Ectodermal cell (in vitro differentiated cells): ENCODE data around the gene MRPL20.
"Not testable (repeated sequence)": the region's sequence is repeated elsewhere in the genome, so short reads cannot be mapped to it uniquely, and the experiment has no call there.

Source experiments
- H3K27ac ChIP-seq: 2 replicates; pipeline ENCODE4 v1.7.0; 2013; ENCODE audit warnings: mild to moderate bottlenecking, low read depth, low read length; ENCODE audit not compliant: insufficient read depth, poor library complexity, severe bottlenecking
- H3K27me3 ChIP-seq: 2 replicates; pipeline ENCODE4 v1.7.0; 2013; ENCODE audit warnings: mild to moderate bottlenecking, low read length; ENCODE audit not compliant: insufficient read depth, control insufficient read depth, poor library complexity, severe bottlenecking
- H3K36me3 ChIP-seq: one replicate; pipeline ENCODE4 v1.7.0; 2013; ENCODE audit warnings: low read length; ENCODE audit not compliant: control insufficient read depth, insufficient read depth
- H3K4me1 ChIP-seq: one replicate; pipeline ENCODE4 v1.7.0; 2013; ENCODE audit warnings: low read length; ENCODE audit not compliant: control insufficient read depth, insufficient read depth
- H3K4me3 ChIP-seq: 2 replicates; pipeline ENCODE4 v1.7.0; 2013; ENCODE audit warnings: low read depth, low read length, control low read depth; ENCODE audit not compliant: insufficient read depth
- H3K9me3 ChIP-seq: 2 replicates; pipeline ENCODE4 v1.7.0; 2013; ENCODE audit warnings: mild to moderate bottlenecking, low read length, moderate library complexity; ENCODE audit not compliant: control insufficient read depth
- WGBS, 2 experiments: methylation state at CpG; one replicate each; pipeline ENCODE4 v1.1.7; 2013; ENCODE audit warnings: missing lambda C conversion rate in 2 of 2; 5-methylcytosine and 5-hydroxymethylcytosine counted together

Gene MRPL20

DNA sequence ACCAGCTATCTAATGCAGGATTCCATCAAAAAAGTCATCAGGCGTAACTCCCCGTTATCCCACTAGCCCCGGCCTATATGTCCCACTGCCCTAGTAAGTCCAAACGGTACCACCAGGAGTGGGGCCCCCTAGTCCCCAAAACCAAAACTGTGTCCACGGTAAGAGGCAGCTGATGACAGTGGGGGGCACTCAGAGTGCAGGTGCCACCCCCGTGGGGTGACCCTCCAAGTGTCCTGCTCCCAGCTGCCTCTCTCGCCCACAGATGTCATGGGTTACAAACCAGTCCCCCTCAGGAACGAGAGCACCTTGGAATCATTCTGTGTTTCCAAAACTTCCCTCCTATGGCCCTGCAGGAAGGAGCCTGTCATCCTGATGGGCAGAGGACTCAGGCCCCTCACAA is 21.2 kb downstream of the MRPL20 start:
- peaks cover 47% of the 10 kb centered on the region for H3K36me3 ChIP-seq
- H3K27me3 ChIP-seq = no peaks in the 10 kb centered on the region
- 93 to 98% methylated on average over 8 of the region's 8 CpGs for WGBS, 2 experiments
- no peak overlapping the region for H3K4me3 ChIP-seq
- no peak overlapping the region for H3K27ac ChIP-seq
- H3K4me1 ChIP-seq = no peaks in the 10 kb centered on the region
- H3K9me3 ChIP-seq = no peaks in the 10 kb centered on the region

DNA sequence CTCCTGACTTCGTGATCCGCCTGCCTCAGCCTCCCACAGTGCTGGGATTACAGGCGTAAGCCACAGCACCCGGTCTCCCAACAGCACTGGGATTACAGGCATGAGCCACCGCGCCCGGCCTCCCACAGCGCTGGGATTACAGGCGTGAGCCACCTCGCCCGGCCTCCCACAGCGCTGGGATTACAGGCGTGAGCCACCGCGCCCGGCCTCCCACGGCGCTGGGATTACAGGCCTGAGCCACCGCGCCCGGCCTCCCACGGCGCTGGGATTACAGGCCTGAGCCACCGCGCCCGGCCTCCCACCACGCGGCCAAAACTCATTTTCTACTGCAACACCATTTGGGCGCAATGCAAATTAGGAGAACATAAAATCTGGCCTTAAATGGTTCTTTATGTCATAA is 21.8 kb downstream of the MRPL20 start:
- WGBS, 2 experiments = 90 to 91% methylated on average over 29 of the region's 29 CpGs
- not testable (repeated sequence) for H3K27me3 ChIP-seq, H3K9me3 ChIP-seq, H3K4me3 ChIP-seq, H3K27ac ChIP-seq, H3K4me1 ChIP-seq
- peaks cover 41% of the 10 kb centered on the region for H3K36me3 ChIP-seq

DNA sequence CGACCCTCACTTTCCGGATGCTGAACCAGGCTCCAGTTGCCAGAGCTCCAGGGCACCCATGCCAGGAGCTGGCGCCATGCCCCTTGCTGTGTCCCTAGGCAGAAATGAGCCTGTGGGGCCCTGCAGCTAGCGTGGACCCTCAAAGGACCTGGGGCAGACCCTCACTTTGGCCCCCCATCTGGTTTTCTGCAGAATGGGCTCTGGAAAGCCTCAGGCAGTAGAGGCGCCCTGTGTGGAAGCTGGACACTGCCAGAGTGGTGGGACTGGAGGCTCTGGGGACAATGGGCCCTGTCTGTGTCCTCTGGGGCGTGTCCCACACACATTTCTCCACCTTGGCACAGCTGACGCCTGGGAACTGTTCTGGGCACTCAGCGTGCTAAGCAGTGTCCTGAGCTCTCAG is 25.8 kb downstream of the MRPL20 start:
- no peak overlapping the region for H3K4me3 ChIP-seq
- no peak overlapping the region for H3K27ac ChIP-seq
- H3K4me1 ChIP-seq = no peaks in the 10 kb centered on the region
- no peaks in the 10 kb centered on the region for H3K27me3 ChIP-seq
- H3K9me3 ChIP-seq = no peaks in the 10 kb centered on the region
- 83 to 84% methylated on average over 8 of the region's 8 CpGs for WGBS, 2 experiments
- H3K36me3 ChIP-seq = peaks cover 9% of the 10 kb centered on the region

DNA sequence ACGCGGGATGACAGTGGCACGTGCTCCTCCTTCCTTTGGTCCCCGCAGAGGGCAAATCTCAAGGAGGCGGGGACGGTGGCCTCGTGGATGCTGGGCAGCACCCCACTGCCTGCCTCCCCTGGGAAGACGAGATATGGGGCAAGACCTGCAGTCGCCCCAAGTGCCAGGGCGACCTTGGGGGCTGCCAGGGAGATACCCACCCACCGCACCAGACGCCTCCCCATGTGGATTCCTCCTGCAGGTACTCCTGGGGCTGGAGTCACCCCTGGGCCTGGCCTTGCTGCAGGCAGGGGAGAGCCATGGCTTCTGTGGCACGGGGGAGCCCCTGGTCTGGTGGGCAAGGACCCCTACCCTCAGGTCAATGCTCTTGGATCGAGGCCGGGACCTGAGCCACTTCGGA is 26.2 kb downstream of the MRPL20 start:
- Histone ChIP-seq H3K4me3 (no peak overlapping the region), H3K27ac (no peak overlapping the region), H3K27me3 (no peaks in the 10 kb centered on the region), H3K4me1 (no peaks in the 10 kb centered on the region), H3K36me3 (peaks cover 4% of the 10 kb centered on the region), H3K9me3 (no peaks in the 10 kb centered on the region)
- WGBS, 2 experiments = 94 to 95% methylated on average over 16 of the region's 16 CpGs

DNA sequence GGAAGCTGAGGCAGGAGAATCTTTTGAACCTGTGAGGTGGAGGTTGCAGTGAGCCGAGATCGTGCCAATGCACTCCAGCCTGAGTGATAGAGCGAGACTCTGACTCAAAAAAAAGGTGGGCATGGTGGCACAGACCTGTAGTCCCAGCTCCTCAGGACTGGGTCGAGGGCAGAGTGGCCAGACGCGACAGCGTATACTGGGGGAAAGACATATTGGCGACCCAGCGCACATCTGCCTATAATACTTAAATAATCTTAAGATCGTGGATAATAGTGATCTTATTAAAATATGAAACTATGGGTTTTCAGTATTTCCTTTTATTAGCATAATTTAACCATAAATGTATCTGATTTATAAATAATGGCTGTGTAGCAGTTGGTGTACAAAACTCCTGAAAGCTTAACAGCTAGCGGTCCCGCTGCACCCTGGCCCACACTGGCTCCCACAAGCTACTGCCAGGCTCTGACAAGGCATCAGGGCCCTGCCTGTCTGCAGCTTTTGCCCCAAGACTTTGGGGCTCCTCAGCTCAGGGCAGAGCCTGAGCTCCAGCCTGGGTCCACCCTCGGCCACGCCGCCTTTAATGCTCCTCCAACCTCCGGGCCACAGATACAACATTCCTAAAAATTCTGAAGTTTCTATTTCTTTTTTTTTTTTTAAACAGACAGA is 29.4 kb downstream of the MRPL20 start:
- Histone ChIP-seq H3K4me1 (peaks cover 5% of the 10 kb centered on the region), H3K36me3 (peaks cover 4% of the 10 kb centered on the region), H3K9me3 (no peaks in the 10 kb centered on the region), H3K4me3 (no peak overlapping the region), H3K27me3 (no peaks in the 10 kb centered on the region), H3K27ac (no peak overlapping the region)
- 94 to 96% methylated on average over 14 to 15 of the region's 16 CpGs for WGBS, 2 experiments

DNA sequence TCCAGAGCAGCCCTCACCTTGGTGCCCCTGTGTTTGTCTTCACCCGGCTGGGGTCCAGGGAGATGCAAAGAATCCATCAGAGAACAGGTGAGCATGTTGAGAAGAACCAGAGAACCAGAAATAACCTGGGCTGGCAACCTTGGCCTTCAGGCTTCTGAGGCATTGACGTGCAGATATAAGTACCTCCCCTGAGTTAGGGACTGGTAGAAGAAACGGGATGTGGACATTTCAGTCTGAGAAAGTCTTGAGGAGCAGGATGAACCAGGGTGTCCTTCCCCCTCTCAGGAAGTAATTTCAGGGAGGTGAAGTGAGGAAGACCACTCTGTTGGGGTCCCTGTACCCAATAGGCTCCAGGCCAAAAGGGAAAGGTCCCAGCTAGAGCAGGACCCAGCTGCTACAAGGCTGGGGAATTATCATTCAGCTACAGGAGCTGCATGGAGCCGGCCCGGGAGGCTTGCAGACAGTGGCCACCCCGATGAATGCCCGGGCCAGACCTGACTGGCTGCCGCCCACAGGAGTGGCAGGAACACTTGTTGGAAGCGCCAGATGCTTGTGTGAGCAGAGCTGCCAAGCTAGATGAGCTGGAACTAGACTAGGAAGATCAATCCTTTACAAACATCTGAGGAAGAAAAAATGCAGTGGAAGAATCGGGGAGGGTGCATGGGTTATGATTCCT is 30.4 kb downstream of the MRPL20 start:
- peaks cover 4% of the 10 kb centered on the region for H3K36me3 ChIP-seq
- H3K9me3 ChIP-seq = no peaks in the 10 kb centered on the region
- no peak overlapping the region for H3K27ac ChIP-seq
- no peak overlapping the region for H3K4me3 ChIP-seq
- WGBS, 2 experiments = 94 to 95% methylated on average over 10 of the region's 10 CpGs
- peaks cover 5% of the 10 kb centered on the region for H3K4me1 ChIP-seq
- H3K27me3 ChIP-seq = no peaks in the 10 kb centered on the region

DNA sequence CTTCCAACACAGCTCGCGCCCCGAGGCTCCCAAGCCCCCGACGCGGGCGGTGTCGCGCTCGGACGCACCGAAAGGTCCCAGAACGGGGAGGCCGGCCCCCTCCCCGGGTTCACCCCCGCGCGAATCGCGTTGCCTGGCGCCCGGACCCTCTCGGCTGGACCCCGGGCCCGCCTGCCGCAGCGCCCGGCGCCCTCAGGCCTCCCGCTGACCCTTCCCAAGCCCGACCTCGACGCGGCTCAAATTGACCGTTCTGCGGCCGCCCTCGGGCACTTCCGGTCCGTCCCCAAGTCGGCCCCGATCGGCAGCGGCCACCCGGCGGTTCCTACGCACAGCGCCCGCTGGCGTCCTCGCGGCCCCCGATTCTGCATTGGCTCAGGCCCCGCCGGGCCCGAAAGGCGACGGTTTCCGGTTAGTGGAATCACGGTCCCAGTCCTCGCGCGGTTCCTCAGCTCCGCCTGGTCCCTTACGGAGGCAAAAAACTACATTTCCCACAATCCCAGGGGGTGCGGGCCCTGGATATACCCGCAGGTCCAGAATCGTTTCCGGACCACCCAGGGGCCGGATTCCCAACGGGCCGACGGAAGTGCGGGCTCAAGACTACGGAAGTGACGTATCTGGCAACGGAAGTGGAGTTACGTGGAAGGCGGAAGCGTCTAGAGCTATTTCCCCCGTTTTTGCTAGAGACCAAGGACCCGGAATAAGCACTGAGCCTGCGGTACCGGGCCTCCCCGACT is 32.0 kb downstream of the MRPL20 start, which contains the start of gene AURKAIP1:
Gene AURKAIP1, minus strand, starts transcription at position 279 of the 734 bp plus-strand sequence. CDS start 451 bp downstream, outside the sequence.
- H3K27me3 ChIP-seq = no peaks in the 10 kb centered on the region
- H3K27ac ChIP-seq = peak within 1 kb of the TSS; percentile 80
- H3K4me3 ChIP-seq = peak within 1 kb of the TSS; percentile 98
- no peaks in the 10 kb centered on the region for H3K9me3 ChIP-seq
- WGBS, 2 experiments = 0% methylated on average over 85 of the region's 85 CpGs
- peaks cover 5% of the 10 kb centered on the region for H3K4me1 ChIP-seq
- peaks cover 4% of the 10 kb centered on the region for H3K36me3 ChIP-seq

DNA sequence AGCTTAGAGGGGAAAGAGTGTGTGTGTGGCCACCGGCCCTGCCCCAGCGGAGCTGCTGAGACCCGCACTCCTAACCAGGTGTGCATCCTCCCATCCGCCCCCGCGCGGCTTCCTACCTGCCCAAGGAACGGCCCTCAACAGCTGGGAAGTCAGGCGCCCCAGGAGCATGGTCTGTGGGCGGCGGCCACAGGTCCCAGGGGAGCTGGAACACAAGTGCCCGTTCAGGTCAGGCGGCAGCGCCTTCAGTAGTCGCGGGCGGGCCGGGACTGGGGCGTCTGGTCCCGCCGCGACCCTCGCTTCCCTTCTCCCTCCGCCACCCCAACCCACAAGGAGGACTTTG is 32.5 kb downstream of the MRPL20 start:
- H3K9me3 ChIP-seq = no peaks in the 10 kb centered on the region
- peak overlapping the region; percentile 80 for H3K27ac ChIP-seq
- no peaks in the 10 kb centered on the region for H3K27me3 ChIP-seq
- H3K4me3 ChIP-seq = peak overlapping the region; percentile 98
- 1% methylated on average over 24 of the region's 24 CpGs for WGBS, 2 experiments
- H3K4me1 ChIP-seq = peaks cover 5% of the 10 kb centered on the region
- H3K36me3 ChIP-seq = peaks cover 4% of the 10 kb centered on the region

DNA sequence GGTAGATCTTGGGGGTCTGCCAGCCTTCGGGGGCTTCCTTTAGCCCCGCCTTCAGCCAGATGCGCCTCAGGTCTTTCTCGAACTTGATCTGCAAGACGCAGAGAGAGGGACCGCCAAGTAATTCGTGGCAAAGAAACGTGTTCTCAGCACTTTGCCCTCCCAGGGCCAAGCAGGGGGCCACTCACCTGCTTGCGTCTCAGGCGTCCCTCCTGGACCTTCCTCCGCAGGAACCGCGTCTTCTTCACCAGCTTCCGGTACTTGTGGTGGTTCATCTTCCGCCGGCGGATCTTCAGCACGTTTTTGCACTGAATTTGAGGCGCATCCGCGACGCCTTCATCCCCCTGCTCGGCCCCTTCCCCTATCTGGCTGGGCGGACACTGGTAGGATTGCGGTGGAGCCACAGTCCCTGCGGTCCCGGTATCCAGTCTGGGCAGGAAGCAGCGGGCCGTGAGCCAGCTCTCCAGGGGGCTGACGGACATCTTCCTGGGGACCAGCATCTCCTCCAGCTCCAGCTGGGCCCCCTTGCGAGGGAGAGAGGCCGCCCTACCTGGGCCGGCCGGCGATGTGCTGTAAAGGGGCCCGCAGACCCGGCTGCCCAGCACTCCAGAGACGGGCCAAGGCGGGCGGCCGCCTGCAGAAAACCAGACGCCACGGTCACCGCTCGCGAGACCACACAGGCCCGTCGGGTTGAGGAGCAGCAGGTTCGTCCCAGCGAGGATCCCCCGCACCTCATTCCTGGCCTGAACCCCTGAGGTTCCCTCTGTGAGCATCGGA is 33.1 kb downstream of the MRPL20 start:
- Histone ChIP-seq H3K4me1 (peaks cover 5% of the 10 kb centered on the region), H3K36me3 (peaks cover 4% of the 10 kb centered on the region), H3K4me3 (peak overlapping the region; percentile 98), H3K9me3 (no peaks in the 10 kb centered on the region), H3K27ac (no peak overlapping the region), H3K27me3 (no peaks in the 10 kb centered on the region)
- WGBS, 2 experiments = 61 to 62% methylated on average over 52 of the region's 52 CpGs
